Central memory CD8-positive, alpha-beta T cell (primary cell): ENCODE results near the gene LAIR2.
A peak's percentile ranks its signal among the peaks of the same experiment; 100 is the strongest.

Experiments
- ATAC-seq: fragments of 150-1000 bp; cut with Tn5 transposase; replicated peaks from 2 replicates; pipeline ENCODE4 v1.10.0; 2022; ENCODE audit warnings: mild to moderate bottlenecking, moderate FRiP score, moderate number of reproducible peaks; ENCODE audit not compliant: poor library complexity, severe bottlenecking; ENCODE audit errors: extremely low read depth
- DNase-seq, 2 donors: peaks; one replicate each; pipeline ENCODE4 v3.0.0; 2021; ENCODE audit warnings: low spot score in 2 of 2
- H3K27ac Mint-ChIP-seq: one replicate; pipeline ENCODE4 v1.8.0; 2022; ENCODE audit warnings: low read depth, mild to moderate bottlenecking, moderate library complexity, mixed read lengths
- H3K27me3 Mint-ChIP-seq: one replicate; pipeline ENCODE4 v1.8.0; 2022; ENCODE audit warnings: mixed read lengths
- H3K36me3 Mint-ChIP-seq: one replicate; pipeline ENCODE4 v1.8.0; 2022; ENCODE audit warnings: mild to moderate bottlenecking, moderate library complexity, mixed read lengths; ENCODE audit not compliant: insufficient read depth
- H3K4me1 Mint-ChIP-seq: one replicate; pipeline ENCODE4 v1.8.0; 2022; ENCODE audit warnings: mixed read lengths
- H3K4me3 Mint-ChIP-seq: one replicate; pipeline ENCODE4 v1.8.0; 2022; ENCODE audit warnings: mild to moderate bottlenecking, moderate library complexity, mixed read lengths
- H3K9me3 Mint-ChIP-seq: one replicate; pipeline ENCODE4 v1.8.0; 2022; ENCODE audit warnings: mixed read lengths

The LAIR2 gene

GRCh38 chr19:54470991-54471782 lies 31.4 kb upstream of the LAIR2 start:
- no peaks in the 10 kb centered on the region for H3K9me3 Mint-ChIP-seq
- DNase-seq (no peak), ATAC-seq (no peak)
- no peak overlapping the region for H3K27ac Mint-ChIP-seq
- H3K27me3 Mint-ChIP-seq, result peaks cover 53% of the 10 kb centered on the region
- peaks cover 2% of the 10 kb centered on the region for H3K36me3 Mint-ChIP-seq
- H3K4me1 Mint-ChIP-seq, result peaks cover 11% of the 10 kb centered on the region
- H3K4me3 Mint-ChIP-seq, result peak overlapping the region; percentile 20

GRCh38 chr19:54473071-54473891 lies 29.4 kb upstream of the LAIR2 start, which contains the start of gene CDC42EP5:
Gene CDC42EP5, minus strand, starts transcription at chr19:54473296. Its CDS starts 7,749 bp downstream, at chr19:54465547.
- DNase-seq (no peak), ATAC-seq (no peak)
- H3K27ac Mint-ChIP-seq, result no peak within 1 kb of the TSS
- no peaks in the 10 kb centered on the region for H3K36me3 Mint-ChIP-seq
- H3K9me3 Mint-ChIP-seq, result no peaks in the 10 kb centered on the region
- peaks cover 11% of the 10 kb centered on the region for H3K4me1 Mint-ChIP-seq
- H3K4me3 Mint-ChIP-seq, result no peak within 1 kb of the TSS
- peaks cover 69% of the 10 kb centered on the region for H3K27me3 Mint-ChIP-seq

- H3K4me1 Mint-ChIP-seq, result peaks cover 11% of the 10 kb centered on the region
- H3K36me3 Mint-ChIP-seq, result no peaks in the 10 kb centered on the region
- ATAC-seq (no peak), DNase-seq (no peak)
- no peak overlapping the region for H3K27ac Mint-ChIP-seq
- no peaks in the 10 kb centered on the region for H3K9me3 Mint-ChIP-seq
- peaks cover 69% of the 10 kb centered on the region for H3K27me3 Mint-ChIP-seq
- H3K4me3 Mint-ChIP-seq, result no peak overlapping the region
Observed at GRCh38 chr19:54473892-54474372, 28.7 kb upstream of the LAIR2 start.

GRCh38 chr19:54475706-54476105 lies 26.9 kb upstream of the LAIR2 start:
- H3K27me3 Mint-ChIP-seq, result peaks cover 61% of the 10 kb centered on the region
- no peaks in the 10 kb centered on the region for H3K36me3 Mint-ChIP-seq
- ATAC-seq, result no peak

GRCh38 chr19:54477650-54478049 lies 25.0 kb upstream of the LAIR2 start:
- DNase-seq (no peak), ATAC-seq (no peak)
- peaks cover 12% of the 10 kb centered on the region for H3K4me1 Mint-ChIP-seq
- H3K27ac Mint-ChIP-seq, result no peak overlapping the region
- peaks cover 58% of the 10 kb centered on the region for H3K27me3 Mint-ChIP-seq
- peaks cover 1% of the 10 kb centered on the region for H3K36me3 Mint-ChIP-seq
- H3K4me3 Mint-ChIP-seq, result no peak overlapping the region
- no peaks in the 10 kb centered on the region for H3K9me3 Mint-ChIP-seq

More at GRCh38 chr19:54475706-54476105, 26.9 kb upstream of the LAIR2 start:
- H3K4me1 Mint-ChIP-seq, result peaks cover 2% of the 10 kb centered on the region
- H3K27ac Mint-ChIP-seq, result no peak overlapping the region
- no peak overlapping the region for H3K4me3 Mint-ChIP-seq
- no peak for DNase-seq
- no peaks in the 10 kb centered on the region for H3K9me3 Mint-ChIP-seq

- H3K27me3 Mint-ChIP-seq, result peaks cover 49% of the 10 kb centered on the region
- ATAC-seq, result no peak
- peaks cover 17% of the 10 kb centered on the region for H3K4me1 Mint-ChIP-seq
- H3K27ac Mint-ChIP-seq, result no peak overlapping the region
- no peak for DNase-seq
- no peaks in the 10 kb centered on the region for H3K9me3 Mint-ChIP-seq
- no peak overlapping the region for H3K4me3 Mint-ChIP-seq
- peaks cover 1% of the 10 kb centered on the region for H3K36me3 Mint-ChIP-seq
Observed at GRCh38 chr19:54478677-54479266, 23.9 kb upstream of the LAIR2 start.

- Mint-ChIP-seq H3K9me3 (no peaks in the 10 kb centered on the region), H3K27me3 (peaks cover 58% of the 10 kb centered on the region), H3K4me3 (no peak overlapping the region), H3K27ac (no peak overlapping the region), H3K36me3 (peaks cover 1% of the 10 kb centered on the region), H3K4me1 (peaks cover 17% of the 10 kb centered on the region)
- ATAC-seq (no peak), DNase-seq (no peak)
Observed at GRCh38 chr19:54480051-54480450, 22.6 kb upstream of the LAIR2 start.

- peaks cover 60% of the 10 kb centered on the region for H3K27me3 Mint-ChIP-seq
- no peak for DNase-seq
Observed at GRCh38 chr19:54481326-54481930, 21.2 kb upstream of the LAIR2 start.

GRCh38 chr19:54482889-54483288 lies 19.7 kb upstream of the LAIR2 start:
- peaks cover 1% of the 10 kb centered on the region for H3K36me3 Mint-ChIP-seq
- no peaks in the 10 kb centered on the region for H3K9me3 Mint-ChIP-seq
- DNase-seq (no peak), ATAC-seq (no peak)
- peaks cover 23% of the 10 kb centered on the region for H3K4me1 Mint-ChIP-seq
- H3K27ac Mint-ChIP-seq, result no peak overlapping the region
- no peak overlapping the region for H3K4me3 Mint-ChIP-seq
- peaks cover 46% of the 10 kb centered on the region for H3K27me3 Mint-ChIP-seq

More at GRCh38 chr19:54481326-54481930, 21.2 kb upstream of the LAIR2 start:
- ATAC-seq, result no peak
- H3K9me3 Mint-ChIP-seq, result no peaks in the 10 kb centered on the region
- H3K36me3 Mint-ChIP-seq, result peaks cover 1% of the 10 kb centered on the region
- peaks cover 23% of the 10 kb centered on the region for H3K4me1 Mint-ChIP-seq
- H3K27ac Mint-ChIP-seq, result no peak overlapping the region
- H3K4me3 Mint-ChIP-seq, result peak overlapping the region; percentile 14

GRCh38 chr19:54484451-54484850 lies 18.2 kb upstream of the LAIR2 start:
- Mint-ChIP-seq H3K4me1 (peaks cover 23% of the 10 kb centered on the region), H3K36me3 (peaks cover 1% of the 10 kb centered on the region), H3K4me3 (no peak overlapping the region)

GRCh38 chr19:54485851-54486250 lies 16.8 kb upstream of the LAIR2 start:
- Mint-ChIP-seq H3K36me3 (peaks cover 1% of the 10 kb centered on the region), H3K4me1 (peaks cover 23% of the 10 kb centered on the region), H3K27me3 (peaks cover 27% of the 10 kb centered on the region), H3K9me3 (no peaks in the 10 kb centered on the region), H3K27ac (peak overlapping the region; percentile 25), H3K4me3 (peak overlapping the region; percentile 6)
- ATAC-seq (no peak), DNase-seq (no peak)

More at GRCh38 chr19:54484451-54484850, 18.2 kb upstream of the LAIR2 start:
- Mint-ChIP-seq H3K9me3 (no peaks in the 10 kb centered on the region), H3K27ac (no peak overlapping the region), H3K27me3 (peaks cover 33% of the 10 kb centered on the region)
- no peak for DNase-seq
- no peak for ATAC-seq

- ATAC-seq, result no peak
- no peak for DNase-seq
- Mint-ChIP-seq H3K4me3 (no peak overlapping the region), H3K36me3 (no peaks in the 10 kb centered on the region), H3K4me1 (peaks cover 6% of the 10 kb centered on the region), H3K27ac (no peak overlapping the region), H3K27me3 (peaks cover 13% of the 10 kb centered on the region), H3K9me3 (no peaks in the 10 kb centered on the region)
Observed at GRCh38 chr19:54489341-54489740, 13.3 kb upstream of the LAIR2 start.
